C4-2B (cell line): ENCODE results near the gene TRPM5.

Source experiments
- H3K27ac ChIP-seq: fragments of 450-650 bp; 2 replicates; pipeline ENCODE4 v1.5.1; 2017
- CTCF ChIP-seq: fragments of 450-650 bp; conservative IDR thresholded peaks from 2 replicates; pipeline ENCODE4 v1.5.1; 2017; ENCODE audit warnings: mild to moderate bottlenecking
- ZFX ChIP-seq: fragments of 450-650 bp; IDR thresholded peaks from 2 replicates; pipeline ENCODE4 v1.6.1; 2017

Gene TRPM5

DNA sequence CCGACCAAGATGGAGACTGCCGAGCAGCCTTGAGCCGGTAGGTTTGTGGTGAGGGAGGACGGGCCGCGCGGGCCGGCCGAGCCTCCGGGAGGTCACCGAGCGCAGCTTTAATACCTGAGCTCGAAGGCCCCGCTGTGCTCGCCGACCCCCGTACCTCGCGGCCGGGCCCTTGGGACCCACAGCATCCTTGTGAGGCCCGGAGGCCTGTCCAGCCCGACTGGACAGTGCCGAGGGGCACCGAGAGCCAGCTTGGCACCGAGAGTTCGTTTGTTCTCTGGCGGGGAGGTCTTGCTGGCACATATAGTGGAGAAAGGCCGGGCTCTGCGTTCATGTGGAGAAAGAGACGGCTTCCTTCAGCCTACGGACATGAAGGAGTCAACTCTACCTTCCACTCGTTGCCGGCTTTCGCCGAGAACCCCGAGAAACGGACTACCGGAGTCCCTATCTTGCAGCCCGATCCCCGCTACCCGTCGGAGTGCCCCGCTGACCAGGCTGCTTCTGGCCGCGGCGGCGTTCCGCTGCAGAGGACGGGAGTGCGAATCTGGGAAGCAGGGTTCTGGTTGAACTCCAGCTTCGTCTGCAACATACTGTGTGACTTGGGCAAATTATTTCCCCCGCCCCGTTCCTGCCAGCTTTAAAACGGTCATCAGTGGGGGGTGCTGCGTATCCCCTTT is 43.4 kb downstream of the TRPM5 start:
- TF ChIP-seq CTCF (no peak), ZFX (peak; percentile 98; the same call in 1 of the 2 replicates)
- peak overlapping the region; percentile 89 for H3K27ac ChIP-seq

DNA sequence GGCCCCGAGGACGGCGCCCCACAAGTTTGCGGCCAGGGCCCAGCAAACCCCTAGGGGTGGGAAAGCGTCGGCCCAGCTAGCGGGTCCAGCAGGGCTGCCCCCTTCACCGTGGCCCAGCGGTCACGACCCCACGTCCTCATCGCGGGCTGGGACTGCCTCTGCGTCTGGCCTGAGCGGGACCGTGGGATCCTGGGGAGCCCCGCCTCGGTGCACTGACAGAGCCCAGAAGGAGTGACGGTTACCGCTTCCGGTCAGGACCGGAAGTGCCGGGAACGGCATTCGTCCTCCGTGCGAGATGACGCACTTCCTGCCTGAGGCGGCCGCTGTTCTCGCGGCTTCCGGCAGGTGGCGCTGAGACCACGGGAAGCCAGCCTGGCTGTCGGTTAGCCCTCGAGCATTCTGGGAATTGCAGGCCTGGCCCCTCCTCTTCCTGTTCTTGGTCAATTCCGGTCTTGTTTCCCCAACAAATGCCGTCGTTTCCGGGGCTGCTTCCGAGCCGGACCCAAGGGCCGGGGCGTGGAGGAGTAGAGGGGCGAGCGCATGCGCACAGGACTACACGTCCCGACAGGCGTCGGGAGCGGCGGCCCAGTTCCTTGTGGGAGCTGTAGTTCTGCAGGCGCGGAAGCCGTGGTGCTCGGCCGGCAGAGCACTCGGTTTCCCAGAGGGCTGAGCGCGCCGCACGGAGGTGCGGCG is 44.1 kb downstream of the TRPM5 start, which contains the start of gene TSSC4:
TSS of gene TSSC4 (plus strand) at position 682 of the 693 bp plus-strand sequence. CDS start 1,884 bp downstream, outside the sequence.
- TF ChIP-seq ZFX (0 out of 2 replicates have a peak, but pooled peaks have one; percentile 4), CTCF (peak; percentile 100)
- H3K27ac ChIP-seq, result peak within 1 kb of the TSS; percentile 89

GRCh38 chr11:2399488-2400068 is 44.7 kb downstream of the TRPM5 start:
- TF ChIP-seq CTCF (no peak), ZFX (peak; percentile 45; the same call in 1 of the 2 replicates)
- peak overlapping the region; percentile 89 for H3K27ac ChIP-seq

GRCh38 chr11:2398664-2399355 is 45.5 kb downstream of the TRPM5 start:
- no peak for TF ChIP-seq ZFX
- TF ChIP-seq CTCF, result no peak
- peak overlapping the region; percentile 89 for H3K27ac ChIP-seq

- H3K27ac ChIP-seq, result no peak overlapping the region
- TF ChIP-seq ZFX, result no peak
- no peak for TF ChIP-seq CTCF
Observed at GRCh38 chr11:2397005-2397404, 47.3 kb downstream of the TRPM5 start.

GRCh38 chr11:2396471-2396870 is 47.8 kb downstream of the TRPM5 start:
- TF ChIP-seq CTCF, result no peak
- TF ChIP-seq ZFX, result no peak
- no peak overlapping the region for H3K27ac ChIP-seq
